ENCODE data around the gene ACSF2.
"Not testable (repeated sequence)": the region's sequence is repeated elsewhere in the genome, so short reads cannot be mapped to it uniquely, and the experiment has no call there.

ACSF2 gene

DNA sequence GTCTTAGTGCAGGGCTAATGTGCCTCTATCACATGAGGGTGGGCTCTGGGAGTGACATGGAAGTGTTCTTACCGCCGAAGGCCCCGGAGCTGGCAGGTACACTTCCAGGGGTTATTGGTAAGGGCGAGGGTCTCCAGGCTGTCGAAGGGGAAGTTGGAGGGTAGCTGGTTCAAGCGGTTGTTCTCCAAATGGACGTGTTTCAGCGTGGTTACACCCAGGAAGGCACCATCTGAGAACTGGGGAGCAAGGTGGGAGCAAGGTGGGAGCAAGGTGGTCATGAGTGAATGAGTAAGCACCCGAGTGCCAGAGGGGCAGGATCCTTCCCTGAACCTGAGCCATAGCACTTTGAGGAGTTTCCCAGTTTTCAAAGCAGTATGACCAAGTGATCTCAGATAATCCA lies 39.6 kb downstream of the ACSF2 start:
- DNase-seq = no peak

DNA sequence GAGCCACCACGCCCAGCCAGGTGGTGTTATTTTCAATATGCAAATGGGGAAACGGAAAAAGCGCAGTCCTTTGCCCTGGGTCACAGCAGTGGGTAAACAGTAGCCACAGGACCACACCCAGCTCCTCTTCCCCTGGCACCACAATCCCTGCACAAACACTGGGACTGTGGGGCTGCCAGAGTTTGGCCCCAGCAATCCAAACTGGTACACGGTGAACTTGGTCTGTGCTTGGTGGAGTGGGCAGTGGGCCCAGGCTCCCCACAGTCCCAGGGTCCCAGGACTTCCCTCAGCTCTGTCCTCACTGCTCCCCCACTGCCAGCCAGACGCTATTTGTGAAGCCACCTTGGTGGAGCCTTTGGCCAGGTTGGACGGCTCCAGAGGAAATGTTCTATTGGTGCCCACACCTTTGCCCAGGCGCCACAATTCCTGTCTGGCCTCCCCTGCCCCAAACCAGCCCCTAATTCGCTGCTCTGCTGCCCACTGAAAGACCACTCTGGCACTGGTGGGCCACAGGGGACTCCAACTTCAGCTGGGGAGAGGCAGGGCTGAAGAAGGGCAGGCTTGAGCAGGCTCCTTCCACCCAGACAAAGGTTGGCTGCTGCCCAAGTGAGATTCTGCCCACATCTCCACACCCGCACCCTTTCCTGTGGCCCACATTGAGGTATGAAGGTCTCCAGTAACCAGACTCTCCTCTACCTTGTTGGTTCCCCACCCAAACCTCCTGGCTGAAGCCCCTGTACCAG lies 40.5 kb downstream of the ACSF2 start:
- no peak for DNase-seq

DNA sequence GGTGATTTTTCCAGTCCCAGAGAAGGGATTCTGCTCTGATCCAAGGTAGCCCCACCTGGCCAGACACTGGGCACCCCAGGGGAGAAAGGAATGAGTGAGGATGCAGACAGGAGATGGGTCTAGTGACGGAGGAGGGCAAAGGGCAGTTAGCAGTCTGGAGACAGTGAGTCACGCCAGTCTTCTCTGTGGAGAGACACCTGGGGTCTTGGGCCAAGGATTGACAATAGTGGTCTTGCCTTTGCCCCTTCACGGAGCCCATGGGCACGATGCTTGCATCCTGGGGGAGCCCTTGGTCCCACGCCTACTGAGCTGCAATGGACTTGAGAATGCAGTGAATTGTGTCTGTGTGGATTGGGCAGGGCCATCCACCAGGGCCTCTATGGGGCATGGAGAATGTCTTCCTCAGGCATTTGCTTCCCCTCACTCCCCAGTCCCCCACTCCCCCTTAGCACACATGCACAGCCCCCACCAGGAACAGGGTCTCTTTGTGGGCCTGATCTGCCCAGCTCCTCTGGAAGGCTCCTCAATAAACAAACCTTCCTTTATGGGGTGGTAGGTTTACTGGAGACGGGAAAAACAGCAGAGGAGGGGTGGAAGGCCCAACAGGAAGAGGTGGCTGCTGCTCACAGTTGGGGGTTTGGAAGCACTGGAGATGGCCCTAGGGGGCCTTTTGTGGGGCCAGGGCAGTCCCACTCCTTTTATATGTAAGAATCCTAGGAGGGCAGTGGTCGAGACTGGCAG lies 41.3 kb downstream of the ACSF2 start:
- no peak for DNase-seq

DNA sequence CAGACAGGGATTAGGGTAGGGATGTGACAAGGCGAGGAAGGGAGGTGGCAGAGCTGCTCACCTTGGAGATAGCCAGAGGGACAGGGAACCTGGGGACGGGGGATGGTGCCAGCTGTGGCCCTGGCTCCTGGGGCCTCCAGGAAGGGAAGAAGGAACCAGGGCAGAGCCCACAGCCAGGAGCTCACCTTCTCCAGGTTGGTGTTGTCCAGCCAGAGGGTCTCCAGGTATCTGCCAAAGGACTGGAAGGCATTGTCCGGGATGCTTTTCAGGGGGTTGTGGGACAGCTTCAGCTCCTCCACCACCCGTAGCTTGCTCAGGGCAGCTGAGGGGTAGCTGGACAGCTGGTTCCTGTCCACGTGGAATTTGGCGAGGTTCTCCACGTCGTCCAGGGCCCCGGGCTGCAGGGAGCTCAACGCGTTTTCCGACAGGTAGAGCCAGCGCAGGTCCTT lies 41.9 kb downstream of the ACSF2 start:
- no peak for DNase-seq

DNA sequence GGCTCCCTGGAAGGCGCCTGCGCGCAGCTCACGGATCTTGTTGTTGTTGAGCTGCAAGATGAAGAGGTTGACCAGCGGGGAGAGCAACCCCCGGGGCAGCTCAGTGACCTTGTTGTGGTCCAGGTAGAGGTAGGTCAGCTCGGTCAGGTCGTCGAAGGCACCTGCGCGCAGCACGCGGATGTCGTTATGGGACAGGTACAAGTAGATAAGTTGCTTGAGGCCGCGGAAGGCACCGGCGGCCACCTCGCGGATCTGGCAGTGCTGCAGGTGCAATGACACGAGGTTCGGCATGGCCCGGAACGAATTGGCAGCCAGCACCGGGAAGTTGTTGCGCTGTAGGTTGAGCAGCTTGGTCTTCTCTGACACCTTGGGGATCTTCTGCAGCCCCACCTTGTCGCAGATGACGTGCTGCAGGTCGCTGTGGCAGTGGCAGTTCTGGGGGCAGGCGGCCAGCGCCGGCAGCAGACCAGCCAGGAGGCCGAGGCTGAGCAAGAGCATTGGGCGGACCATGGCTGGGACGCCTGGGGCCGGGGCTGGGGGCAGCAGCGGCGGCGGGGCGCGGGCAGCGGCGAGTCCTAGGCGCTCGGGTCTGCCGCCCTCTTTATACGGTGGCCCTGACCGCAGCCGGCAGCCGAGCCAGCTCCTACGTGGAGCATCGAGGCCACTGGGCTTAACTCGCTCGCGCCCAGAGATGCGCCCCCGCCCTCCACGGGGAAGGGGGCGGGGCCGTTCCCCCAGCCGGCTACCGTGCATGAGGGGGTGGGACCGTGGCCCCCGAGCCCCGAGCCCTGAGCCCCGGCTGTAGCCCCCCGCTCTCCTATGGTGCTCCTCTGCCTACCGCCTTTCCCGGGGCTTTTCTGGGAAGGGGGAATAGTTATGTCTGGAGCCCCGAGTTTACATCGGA lies 42.5 kb downstream of the ACSF2 start, which contains the start of gene CHAD:
Gene CHAD (minus strand): TSS at position 577 of the 904 bp plus-strand sequence. CDS start 67 bp downstream, at position 510.
- no peak for DNase-seq

DNA sequence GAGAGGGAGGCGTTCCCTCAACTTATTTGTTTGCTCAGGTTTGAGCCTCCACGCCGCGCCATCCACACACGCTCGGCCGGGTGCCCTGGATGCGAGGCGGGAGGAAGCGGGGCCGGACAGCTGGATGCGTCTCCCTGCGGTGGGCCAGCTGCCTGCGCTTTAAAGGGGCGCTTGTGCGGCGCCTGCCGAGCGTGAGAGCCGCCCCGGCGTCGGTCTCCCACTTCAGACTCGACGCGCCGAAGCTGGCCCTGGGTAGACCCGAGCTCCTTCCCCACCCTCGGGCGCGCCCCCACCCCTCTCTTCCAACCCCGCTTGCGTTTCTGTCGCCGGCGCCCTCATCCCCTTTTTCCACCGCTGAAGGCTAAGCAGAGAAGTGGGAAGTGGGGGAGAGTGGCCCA lies 43.2 kb downstream of the ACSF2 start:
- no peak for DNase-seq

DNA sequence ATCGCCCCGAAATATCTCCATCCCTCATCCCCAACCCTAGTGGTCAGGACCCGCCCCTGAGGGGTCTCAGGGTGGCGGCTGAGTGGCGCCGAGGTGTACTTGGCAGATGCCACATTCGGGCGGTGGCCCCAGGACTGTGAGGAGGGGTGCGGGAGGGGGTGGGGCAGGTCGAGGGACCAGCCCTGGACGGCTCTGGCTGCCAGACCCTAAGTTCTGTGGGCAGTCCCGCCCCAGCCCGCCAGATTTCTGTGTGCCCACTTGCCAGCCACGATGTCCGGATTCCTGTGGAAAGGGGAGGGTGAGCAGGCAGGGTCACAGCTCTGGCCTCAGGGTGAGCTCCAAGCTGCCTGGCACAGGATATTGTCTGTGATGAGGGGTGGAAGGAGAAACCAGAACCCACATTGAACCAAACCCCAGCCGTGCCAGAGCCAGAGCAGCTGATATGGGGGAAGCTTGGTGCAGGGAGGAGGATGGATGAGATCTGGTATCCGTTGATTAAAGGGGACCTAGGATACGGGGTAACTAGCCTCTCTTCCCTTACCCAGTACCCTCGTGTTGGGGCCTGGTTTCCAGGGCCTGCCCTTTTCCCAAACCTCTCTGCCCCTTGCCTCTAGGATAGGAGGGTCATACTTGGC lies 43.8 kb downstream of the ACSF2 start:
- no peak for DNase-seq

DNA sequence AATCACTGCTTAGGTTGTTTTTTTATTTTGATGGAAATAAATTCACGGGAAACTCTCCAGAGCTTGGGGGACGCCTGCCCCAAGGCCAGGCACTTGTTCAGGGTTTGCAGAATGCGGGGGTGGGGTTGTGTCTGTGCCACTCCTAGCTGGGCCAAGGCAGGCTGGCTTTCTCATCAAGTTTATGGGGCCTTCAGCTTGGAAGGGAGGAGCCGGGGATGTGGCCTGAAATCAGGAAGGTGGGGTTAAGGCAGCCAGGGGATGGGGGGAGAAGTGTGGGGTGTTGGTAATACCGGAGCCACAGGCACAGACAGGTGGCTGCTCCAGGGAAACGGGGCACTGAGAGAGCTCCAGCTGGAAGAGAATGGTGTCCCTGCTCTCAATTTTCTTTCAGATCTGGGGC lies 44.4 kb downstream of the ACSF2 start:
- no peak for DNase-seq

DNA sequence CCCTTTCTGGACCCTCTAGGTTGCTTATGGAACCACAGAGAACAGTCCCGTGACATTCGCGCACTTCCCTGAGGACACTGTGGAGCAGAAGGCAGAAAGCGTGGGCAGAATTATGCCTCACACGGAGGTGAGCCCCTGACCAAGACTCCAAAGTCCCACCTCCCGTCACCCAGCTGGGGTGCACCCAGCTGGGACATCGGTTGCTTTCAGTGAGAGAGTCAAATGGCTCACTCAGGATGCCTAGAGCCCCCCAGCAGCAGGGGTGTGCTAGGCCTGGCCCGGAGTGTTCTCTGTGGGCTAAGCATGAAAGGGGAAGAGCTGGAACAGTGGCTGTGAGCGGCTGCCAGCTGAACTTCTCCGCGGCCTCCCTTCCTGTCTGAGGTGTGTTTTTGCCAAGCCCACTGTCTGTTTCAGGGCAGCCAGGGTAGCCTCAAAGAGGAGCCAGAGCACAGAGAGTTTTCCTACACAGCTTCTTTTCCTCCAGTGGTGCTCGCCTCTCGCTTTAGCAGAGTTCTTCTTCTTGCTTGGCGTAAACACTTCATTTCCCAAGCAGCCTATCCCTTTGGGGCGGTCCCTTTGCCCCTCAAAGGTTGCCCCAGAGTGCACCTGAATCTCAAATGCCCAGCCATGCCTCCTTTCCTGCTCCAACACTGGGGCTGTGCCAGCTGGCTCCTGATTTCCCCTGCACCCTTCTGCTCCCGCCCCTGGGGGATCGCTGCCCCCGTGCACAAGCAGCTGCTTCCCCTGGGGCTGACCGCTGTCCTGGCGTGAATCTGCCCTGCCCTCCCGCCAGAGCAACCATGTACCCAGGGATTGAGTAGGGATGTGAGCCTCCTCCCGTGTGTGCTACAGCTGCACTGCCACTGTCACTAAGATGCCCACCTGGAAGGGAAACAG lies 45.2 kb downstream of the ACSF2 start:
- no peak for DNase-seq

DNA sequence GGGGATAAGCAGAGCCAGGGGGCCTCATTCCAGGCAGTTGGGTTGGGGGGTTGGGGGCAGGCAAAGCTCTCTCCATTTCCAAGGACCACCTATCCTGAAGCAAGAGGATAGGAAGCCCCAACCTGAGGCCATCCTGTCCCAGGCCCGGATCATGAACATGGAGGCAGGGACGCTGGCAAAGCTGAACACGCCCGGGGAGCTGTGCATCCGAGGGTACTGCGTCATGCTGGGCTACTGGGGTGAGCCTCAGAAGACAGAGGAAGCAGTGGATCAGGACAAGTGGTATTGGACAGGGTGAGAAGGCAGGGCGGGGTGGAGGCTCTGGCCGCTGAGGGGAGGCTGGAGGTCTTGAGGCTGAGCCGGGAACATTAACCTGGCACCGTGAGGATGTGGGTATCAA lies 46.3 kb downstream of the ACSF2 start:
- no peak for DNase-seq

DNA sequence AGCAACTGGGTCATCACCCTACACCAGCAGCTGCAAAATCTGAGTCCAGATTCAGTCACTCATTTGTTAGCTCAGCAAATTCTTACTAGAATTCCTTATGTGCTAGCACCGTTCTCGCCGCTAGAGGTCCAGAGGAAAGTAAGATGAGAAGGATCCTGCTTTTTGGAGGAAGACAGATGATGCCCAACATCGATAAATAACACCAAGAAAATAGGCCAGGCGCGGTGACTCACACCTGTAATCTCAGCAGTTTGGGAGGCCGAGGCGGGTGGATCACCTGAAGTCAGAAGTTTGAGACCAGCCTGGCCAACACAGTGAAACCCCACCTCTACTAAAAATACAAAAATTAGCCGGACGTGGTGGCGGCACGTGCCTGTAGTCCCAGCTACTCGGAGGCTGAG lies 46.7 kb downstream of the ACSF2 start:
- DNase-seq = peak; percentile 12

DNA sequence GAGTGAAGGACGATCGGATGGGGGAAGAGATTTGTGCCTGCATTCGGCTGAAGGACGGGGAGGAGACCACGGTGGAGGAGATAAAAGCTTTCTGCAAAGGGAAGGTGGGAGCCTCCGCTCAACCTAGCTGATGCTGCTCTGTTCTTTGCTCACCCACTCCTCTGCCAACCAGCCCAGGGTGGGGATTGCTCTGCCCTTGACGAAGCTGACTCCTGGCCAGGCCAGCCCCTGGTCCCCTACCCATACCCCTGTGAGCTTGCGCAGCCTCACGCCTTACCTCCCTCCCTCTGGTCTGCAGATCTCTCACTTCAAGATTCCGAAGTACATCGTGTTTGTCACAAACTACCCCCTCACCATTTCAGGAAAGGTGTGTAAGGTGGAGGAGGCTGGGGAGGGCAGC lies 47.9 kb downstream of the ACSF2 start:
- no peak for DNase-seq

DNA sequence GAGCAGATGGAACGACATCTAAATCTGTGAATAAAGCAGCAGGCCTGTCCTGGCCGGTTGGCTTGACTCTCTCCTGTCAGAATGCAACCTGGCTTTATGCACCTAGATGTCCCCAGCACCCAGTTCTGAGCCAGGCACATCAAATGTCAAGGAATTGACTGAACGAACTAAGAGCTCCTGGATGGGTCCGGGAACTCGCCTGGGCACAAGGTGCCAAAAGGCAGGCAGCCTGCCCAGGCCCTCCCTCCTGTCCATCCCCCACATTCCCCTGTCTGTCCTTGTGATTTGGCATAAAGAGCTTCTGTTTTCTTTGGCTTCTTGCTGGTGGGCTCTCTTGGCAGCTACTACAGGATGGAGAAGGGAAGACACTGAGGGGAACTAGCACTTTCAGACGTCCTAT lies 48.5 kb downstream of the ACSF2 start:
- no peak for DNase-seq

DNA sequence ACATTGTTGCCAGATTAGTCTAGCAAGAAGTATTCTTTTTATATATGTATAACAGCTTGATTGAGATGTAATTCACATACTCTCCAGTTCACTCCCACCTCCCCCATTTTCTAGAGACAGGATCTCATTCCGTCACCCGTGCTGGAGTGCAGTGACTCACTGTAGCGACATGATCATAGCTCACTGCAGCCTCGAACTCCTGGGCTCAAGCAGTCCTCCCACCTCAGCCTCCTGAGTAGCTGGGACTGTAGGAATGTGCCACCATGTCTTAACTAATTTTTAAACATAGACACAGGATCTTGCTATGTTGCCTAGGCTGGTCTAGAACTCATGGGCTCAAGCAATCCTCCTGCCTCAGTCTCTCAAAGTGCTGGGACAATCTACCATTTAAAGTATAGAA lies 49.3 kb downstream of the ACSF2 start:
- no peak for DNase-seq

DNA sequence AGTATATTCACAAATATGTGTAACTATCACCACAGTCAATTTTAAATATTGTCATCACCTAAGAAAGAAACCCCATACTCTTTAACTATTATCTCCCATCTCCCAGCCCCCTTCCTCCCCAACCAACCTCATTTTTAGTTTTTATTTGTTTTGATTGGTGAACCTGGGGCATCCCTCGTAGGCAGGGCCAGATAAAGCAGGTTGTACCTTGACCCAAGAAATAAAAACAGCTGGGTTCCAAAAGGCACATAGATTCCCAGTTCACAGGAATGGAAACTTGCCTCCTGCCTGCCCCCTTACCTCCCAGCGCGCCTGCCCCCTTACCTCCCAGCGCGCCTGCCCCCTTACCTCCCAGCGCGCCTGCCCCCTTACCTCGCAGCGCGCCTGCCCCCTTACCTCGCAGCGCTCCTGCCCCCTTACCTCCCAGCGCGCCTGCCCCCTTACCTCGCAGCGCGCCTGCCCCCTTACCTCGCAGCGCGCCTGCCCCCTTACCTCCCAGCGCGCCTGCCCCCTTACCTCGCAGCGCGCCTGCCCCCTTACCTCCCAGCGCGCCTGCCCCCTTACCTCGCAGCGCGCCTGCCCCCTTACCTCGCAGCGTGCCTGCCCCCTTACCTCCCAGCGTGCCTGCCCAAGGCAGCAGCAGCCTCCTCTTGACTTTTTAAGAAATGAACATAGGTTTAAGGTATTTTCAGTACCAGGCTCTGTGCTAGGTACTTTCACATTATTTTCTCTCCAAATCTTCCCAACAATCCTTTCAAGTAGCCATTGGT lies 49.9 kb downstream of the ACSF2 start:
- not testable (repeated sequence) for DNase-seq

DNA sequence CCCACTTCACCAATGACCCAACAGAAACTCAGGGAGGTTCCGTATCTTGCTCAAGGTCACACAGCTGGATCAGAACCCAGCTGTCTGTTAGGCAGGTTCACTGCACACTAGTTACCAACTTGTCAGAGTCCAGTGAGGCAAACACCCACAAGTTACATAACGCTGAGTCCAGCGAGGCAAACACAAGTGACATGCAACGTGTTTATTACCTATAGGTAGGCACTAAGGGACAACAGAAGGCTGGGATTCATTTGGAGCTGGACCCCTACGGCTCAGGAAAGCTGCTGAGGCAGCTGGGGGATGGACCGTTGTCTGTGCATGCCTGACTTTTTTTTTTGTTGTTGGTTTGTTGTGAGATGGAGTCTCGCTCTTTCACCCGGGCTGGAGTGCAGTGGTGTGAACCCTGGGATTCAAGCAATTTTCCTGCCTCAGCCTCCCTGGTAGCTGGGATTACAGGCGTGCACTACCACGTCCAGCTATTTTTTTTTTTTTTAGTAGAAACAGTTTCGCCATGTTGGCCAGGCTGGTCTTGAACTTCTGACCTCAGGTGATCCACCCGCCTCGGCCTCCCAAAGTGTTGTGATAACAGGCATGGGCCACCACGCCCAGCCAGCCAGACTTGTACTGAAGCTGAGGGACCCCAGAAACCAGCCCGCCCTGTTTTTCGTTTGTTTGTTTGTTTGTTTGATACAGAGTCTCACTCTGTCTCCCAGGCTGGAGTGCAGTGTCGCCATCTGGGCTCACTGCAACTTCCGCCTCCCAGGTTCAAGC lies 50.7 kb downstream of the ACSF2 start:
- DNase-seq = no peak

DNA sequence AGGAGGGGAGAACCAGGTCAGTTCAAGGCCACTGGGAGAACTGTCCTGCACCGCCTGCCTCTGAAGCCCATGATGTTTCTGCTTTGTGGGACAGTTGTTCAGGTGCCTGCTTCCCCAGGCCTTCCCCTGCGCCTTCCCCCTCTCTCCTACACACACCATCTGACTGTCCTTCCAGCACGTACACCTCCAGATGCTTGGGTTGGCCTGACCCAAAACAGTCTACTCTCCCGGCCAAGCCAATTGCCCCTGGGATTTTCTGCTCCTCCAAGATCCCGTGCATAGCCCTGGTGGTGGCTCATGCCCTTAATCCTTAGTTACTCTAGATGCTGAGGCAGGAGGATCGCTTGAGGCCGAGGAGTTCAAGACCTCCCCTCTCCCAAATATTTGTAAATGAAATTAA lies 52.0 kb downstream of the ACSF2 start:
- no peak for DNase-seq

DNA sequence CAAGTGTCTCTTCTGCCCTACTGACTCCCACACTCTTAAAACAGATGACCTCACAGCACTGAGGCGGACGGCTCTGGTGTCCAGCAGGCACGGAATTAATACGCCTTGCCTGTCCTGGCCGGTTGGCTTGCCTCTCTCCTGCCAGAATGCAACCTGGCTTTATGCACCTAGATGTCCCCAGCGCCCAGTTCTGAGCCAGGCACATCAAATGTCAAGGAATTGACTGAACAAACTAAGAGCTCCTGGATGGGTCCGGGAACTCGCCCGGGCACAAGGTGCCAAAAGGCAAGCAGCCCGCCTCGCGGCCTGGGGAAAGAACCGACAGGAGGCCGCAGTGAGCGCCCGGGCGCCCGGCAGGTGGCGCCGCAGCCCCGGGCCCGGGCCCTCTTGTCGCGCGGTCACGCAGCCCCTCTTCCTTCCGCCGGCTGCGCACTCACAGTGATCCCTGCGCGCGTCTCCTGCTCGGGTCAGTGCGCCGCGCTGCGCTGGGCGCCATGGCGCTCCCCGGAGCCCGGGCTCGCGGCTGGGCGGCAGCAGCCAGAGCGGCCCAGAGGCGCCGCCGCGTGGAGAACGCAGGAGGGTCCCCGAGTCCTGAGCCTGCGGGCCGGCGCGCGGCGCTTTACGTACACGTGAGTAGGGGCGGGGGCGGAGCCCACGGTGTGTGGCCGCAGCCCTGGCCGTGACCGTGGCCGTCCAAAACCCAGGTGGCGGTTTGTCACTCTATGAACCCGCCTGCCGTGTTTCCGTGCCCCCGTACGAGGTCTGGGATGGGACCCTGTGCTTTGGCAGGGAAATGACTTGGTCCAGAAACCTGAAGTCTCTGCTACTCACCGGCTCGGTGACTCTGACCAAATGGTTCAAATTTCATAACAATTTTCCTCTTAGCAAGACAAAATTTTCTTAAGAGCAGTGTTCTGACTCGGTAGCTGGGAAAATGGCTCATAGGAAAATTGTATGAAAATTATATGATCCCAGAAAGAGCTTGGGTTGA lies 52.7 kb downstream of the ACSF2 start, which contains the start of gene RSAD1:
Gene RSAD1 (plus strand): TSS at position 470 of the 991 bp plus-strand sequence. CDS start 25 bp downstream, at position 495.
- peak; percentile 86 for DNase-seq
